Measurements from ENCODE around the gene TP53I13.

Gene TP53I13

DNA sequence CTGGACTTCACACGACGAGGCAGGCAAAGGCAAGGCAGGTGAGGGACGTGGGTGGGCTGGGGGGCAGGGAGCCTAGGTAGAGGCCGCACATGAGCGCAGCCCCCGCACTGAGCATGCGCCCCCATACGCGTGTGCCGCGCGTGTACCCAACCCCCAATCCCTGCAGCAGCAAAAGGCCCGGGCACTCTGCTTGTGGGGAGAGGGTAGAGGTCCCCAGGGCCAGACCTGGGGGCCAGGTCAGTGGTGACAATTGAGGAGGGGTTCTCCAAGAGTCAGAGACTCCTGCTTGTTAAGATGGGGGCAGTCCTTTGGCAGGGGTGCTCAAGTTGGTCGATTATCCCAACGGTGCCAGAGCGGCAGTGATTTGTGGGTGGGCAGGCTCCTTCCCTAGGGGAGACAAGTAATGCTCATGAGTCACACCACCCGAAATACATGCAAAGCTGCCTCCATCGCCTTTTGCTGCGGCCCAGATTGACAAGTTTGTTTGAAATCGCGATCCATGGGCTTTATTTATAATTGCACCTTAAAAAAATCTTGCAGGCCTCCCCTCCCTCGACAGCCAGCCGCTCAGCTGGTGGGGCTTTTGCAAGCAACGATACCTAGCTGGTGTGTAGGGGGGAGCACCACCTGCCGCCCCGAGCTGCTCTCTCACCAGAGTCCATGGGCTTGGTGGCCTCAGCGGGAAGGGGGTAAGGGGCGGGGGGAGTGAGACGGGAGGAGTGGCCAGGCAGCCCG lies 22.1 kb downstream of the TP53I13 start:
- peak overlapping the region; percentile 89 for H2AFZ ChIP-seq (ENCODE audit: low read length)
- peaks cover 17% of the 10 kb centered on the region for H3K79me1 ChIP-seq (ENCODE audit: low read depth, low read length)
- no peak overlapping the region for H3K4ac ChIP-seq (ENCODE audit: low read length)
- peak overlapping the region; percentile 85 for H3K4me2 ChIP-seq (ENCODE audit: insufficient read depth, low read length, poor library complexity, severe bottlenecking)
- H2BK120ac ChIP-seq (ENCODE audit: low read depth, low read length) = no peak overlapping the region
- H3K4me1 ChIP-seq (ENCODE audit: control insufficient read depth in 2 of 2, insufficient read depth in 1 of 2, low read depth in 1 of 2, low read length in 2 of 2) = peaks cover 39 to 49% of the 10 kb centered on the region in 2 donors
- no CpG with 5 or more reads among the region's 30 CpGs for WGBS, 2 donors (ENCODE audit: extremely low coverage in 2 of 2, insufficient read length in 2 of 2, insufficient replicate concordance in 1 of 2)
- H3K27ac ChIP-seq (replicated peaks; ENCODE audit: low read length) = no peak overlapping the region
- H4K91ac ChIP-seq (ENCODE audit: low read depth, low read length, poor library complexity) = no peak overlapping the region
- H3K14ac ChIP-seq (ENCODE audit: low read length) = no peak overlapping the region
- peak overlapping the region; percentile 47 for H2AK5ac ChIP-seq (ENCODE audit: low read depth, low read length)
- peak overlapping the region; percentile 36 for H3K9ac ChIP-seq (ENCODE audit: low read depth, low read length, poor library complexity)
- H3K27me3 ChIP-seq (ENCODE audit: control insufficient read depth in 3 of 3, insufficient read depth in 3 of 3, low read depth in 1 of 3, low read length in 3 of 3) = no peaks in the 10 kb centered on the region
- H2BK12ac ChIP-seq (ENCODE audit: low read length) = peak overlapping the region; percentile 93
- peak overlapping the region; percentile 33 for H2BK15ac ChIP-seq (ENCODE audit: low read length)
- H3K4me3 ChIP-seq (ENCODE audit: low read length in 2 of 2) = peak overlapping the region; percentile 1 to 66
- H3K36me3 ChIP-seq (replicated peaks in 1 of 2; ENCODE audit: control insufficient read depth in 2 of 2, insufficient read depth in 2 of 2, low read length in 2 of 2) = no peaks in the 10 kb centered on the region
- H4K8ac ChIP-seq (ENCODE audit: low read depth, low read length) = no peak overlapping the region
- DNase-seq (ENCODE audit: low spot score) = no peak
- peak overlapping the region; percentile 32 for H3K23ac ChIP-seq (ENCODE audit: low read depth, low read length, poor library complexity)
- H3K18ac ChIP-seq (ENCODE audit: low read length) = peak overlapping the region; percentile 94
- no peaks in the 10 kb centered on the region for H3K9me3 ChIP-seq (replicated peaks in 1 of 2; ENCODE audit: control insufficient read depth in 2 of 2, insufficient read depth in 1 of 2, low read depth in 1 of 2, low read length in 2 of 2)
- peak overlapping the region; percentile 16 for H2BK5ac ChIP-seq (ENCODE audit: low read length)

DNA sequence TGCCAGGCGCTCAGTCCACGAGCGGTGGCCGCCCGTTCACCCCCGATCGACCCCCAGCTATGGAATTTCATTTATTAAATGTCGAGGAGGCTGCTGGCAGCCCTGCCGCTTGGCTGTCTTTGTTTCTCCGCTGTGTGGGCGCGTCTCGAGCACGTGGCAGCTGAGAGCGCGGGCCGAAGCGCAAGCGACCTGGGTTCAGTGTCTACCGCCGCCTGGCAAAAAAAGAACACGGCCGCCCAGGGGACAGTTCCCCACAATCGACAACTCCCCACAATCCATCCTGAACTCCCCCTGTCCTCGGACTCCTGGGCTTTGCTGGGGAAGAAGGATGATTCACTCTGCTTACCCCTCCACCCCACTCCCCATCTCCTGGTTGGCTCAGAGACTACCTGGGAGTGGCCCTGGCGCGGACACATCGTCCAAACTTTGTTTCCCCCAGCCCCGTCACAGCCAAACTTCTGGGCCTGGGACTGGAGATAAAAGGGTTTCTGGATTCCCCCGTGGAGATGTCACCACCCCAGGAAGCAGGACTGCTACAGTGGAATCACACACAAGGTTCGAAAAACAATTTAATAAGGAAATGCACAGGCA lies 22.7 kb downstream of the TP53I13 start:
- Histone ChIP-seq H3K9ac (ENCODE audit: low read depth, low read length, poor library complexity) (no peak overlapping the region), H3K4me1 (ENCODE audit: control insufficient read depth in 2 of 2, insufficient read depth in 1 of 2, low read depth in 1 of 2, low read length in 2 of 2) (peaks cover 42 to 51% of the 10 kb centered on the region in 2 donors), H2BK120ac (ENCODE audit: low read depth, low read length) (no peak overlapping the region), H3K79me1 (ENCODE audit: low read depth, low read length) (peaks cover 18% of the 10 kb centered on the region), H2BK12ac (ENCODE audit: low read length) (no peak overlapping the region), H3K9me3 (replicated peaks in 1 of 2; ENCODE audit: control insufficient read depth in 2 of 2, insufficient read depth in 1 of 2, low read depth in 1 of 2, low read length in 2 of 2) (no peaks in the 10 kb centered on the region), H3K23ac (ENCODE audit: low read depth, low read length, poor library complexity) (no peak overlapping the region), H3K36me3 (replicated peaks in 1 of 2; ENCODE audit: control insufficient read depth in 2 of 2, insufficient read depth in 2 of 2, low read length in 2 of 2) (no peaks in the 10 kb centered on the region), H4K91ac (ENCODE audit: low read depth, low read length, poor library complexity) (no peak overlapping the region), H3K4me2 (ENCODE audit: insufficient read depth, low read length, poor library complexity, severe bottlenecking) (peak overlapping the region; percentile 85), H2AK5ac (ENCODE audit: low read depth, low read length) (peak overlapping the region; percentile 47), H2AFZ (ENCODE audit: low read length) (peak overlapping the region; percentile 89), H4K8ac (ENCODE audit: low read depth, low read length) (no peak overlapping the region), H3K14ac (ENCODE audit: low read length) (no peak overlapping the region), H2BK5ac (ENCODE audit: low read length) (peak overlapping the region; percentile 16), H3K4me3 (ENCODE audit: low read length in 2 of 2) (peak overlapping the region; percentile 66 to 73), H3K27me3 (ENCODE audit: control insufficient read depth in 3 of 3, insufficient read depth in 3 of 3, low read depth in 1 of 3, low read length in 3 of 3) (no peaks in the 10 kb centered on the region), H3K27ac (replicated peaks; ENCODE audit: low read length) (peak overlapping the region; percentile 7), H3K18ac (ENCODE audit: low read length) (peak overlapping the region; percentile 94), H2BK15ac (ENCODE audit: low read length) (no peak overlapping the region), H3K4ac (ENCODE audit: low read length) (no peak overlapping the region)
- WGBS, 2 donors (ENCODE audit: extremely low coverage in 2 of 2, insufficient read length in 2 of 2, insufficient replicate concordance in 1 of 2) = no CpG with 5 or more reads among the region's 31 CpGs
- DNase-seq (ENCODE audit: low spot score) = no peak

DNA sequence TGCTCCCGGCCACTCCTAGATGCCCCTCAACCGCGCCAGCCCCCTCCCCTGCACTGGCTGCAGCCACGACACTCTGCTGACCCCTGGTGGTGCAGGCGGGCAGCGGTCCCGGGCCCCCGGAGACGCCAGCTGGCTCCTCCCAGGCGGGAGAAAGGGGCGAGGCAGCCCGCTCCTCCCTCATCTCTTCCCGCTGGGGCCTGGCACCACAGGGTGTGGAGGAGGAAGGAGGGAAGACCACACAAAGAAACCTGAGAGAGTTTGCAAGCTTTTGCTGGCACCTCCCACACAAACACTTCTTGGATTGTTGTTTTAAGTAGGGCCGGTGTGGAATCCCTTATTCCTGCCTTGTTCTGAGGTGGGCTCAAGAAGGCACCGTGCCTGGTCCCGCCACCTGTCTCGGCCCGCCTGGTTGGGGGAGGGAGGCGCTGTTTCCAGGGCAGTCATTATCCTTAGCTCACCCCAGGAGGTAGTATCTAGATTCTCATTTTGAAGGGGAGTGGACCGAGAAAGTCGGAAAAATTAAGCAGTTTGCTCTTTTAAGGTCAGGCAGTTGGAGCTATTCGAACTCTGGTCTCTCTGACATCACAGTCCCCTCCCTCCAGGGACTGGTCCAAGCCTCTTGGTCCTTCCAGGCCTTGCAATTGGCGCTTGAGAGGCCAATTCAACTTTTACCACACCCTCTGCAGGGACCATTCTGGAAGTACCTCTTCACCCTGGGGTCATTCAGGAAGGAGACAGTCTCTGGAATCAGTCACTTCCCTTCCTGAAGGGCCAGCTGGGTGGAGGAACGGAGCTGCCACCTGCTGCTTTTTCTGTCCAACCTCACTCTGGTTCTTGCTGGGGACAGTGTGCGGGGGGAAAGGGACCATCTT lies 23.5 kb downstream of the TP53I13 start:
- Histone ChIP-seq H3K4me2 (ENCODE audit: insufficient read depth, low read length, poor library complexity, severe bottlenecking) (peak overlapping the region; percentile 85), H3K18ac (ENCODE audit: low read length) (no peak overlapping the region), H2BK12ac (ENCODE audit: low read length) (no peak overlapping the region), H3K4me3 (ENCODE audit: low read length in 2 of 2) (peak overlapping the region; percentile 66 to 73), H3K9me3 (replicated peaks in 1 of 2; ENCODE audit: control insufficient read depth in 2 of 2, insufficient read depth in 1 of 2, low read depth in 1 of 2, low read length in 2 of 2) (no peaks in the 10 kb centered on the region), H4K8ac (ENCODE audit: low read depth, low read length) (no peak overlapping the region), H3K4ac (ENCODE audit: low read length) (no peak overlapping the region), H3K23ac (ENCODE audit: low read depth, low read length, poor library complexity) (no peak overlapping the region), H3K36me3 (replicated peaks in 1 of 2; ENCODE audit: control insufficient read depth in 2 of 2, insufficient read depth in 2 of 2, low read length in 2 of 2) (no peaks in the 10 kb centered on the region), H3K27ac (replicated peaks; ENCODE audit: low read length) (peak overlapping the region; percentile 0), H3K9ac (ENCODE audit: low read depth, low read length, poor library complexity) (no peak overlapping the region), H3K27me3 (ENCODE audit: control insufficient read depth in 3 of 3, insufficient read depth in 3 of 3, low read depth in 1 of 3, low read length in 3 of 3) (no peaks in the 10 kb centered on the region), H2BK120ac (ENCODE audit: low read depth, low read length) (no peak overlapping the region), H2BK5ac (ENCODE audit: low read length) (no peak overlapping the region), H3K4me1 (ENCODE audit: control insufficient read depth in 2 of 2, insufficient read depth in 1 of 2, low read depth in 1 of 2, low read length in 2 of 2) (peaks cover 50 to 54% of the 10 kb centered on the region in 2 donors), H4K91ac (ENCODE audit: low read depth, low read length, poor library complexity) (no peak overlapping the region), H2AK5ac (ENCODE audit: low read depth, low read length) (no peak overlapping the region), H2AFZ (ENCODE audit: low read length) (peak overlapping the region; percentile 89), H3K14ac (ENCODE audit: low read length) (no peak overlapping the region), H2BK15ac (ENCODE audit: low read length) (peak overlapping the region; percentile 1), H3K79me1 (ENCODE audit: low read depth, low read length) (peaks cover 18% of the 10 kb centered on the region)
- DNase-seq (ENCODE audit: low spot score) = peak; percentile 91
- no CpG with 5 or more reads among the region's 25 CpGs for WGBS, 2 donors (ENCODE audit: extremely low coverage in 2 of 2, insufficient read length in 2 of 2, insufficient replicate concordance in 1 of 2)
